ENCODE results near the gene NSD1.
A peak's percentile ranks its signal among the peaks of the same experiment; 100 is the strongest.
"Not testable (repeated sequence)": the region's sequence is repeated elsewhere in the genome, so short reads cannot be mapped to it uniquely, and the experiment has no call there.

Gene NSD1

DNA sequence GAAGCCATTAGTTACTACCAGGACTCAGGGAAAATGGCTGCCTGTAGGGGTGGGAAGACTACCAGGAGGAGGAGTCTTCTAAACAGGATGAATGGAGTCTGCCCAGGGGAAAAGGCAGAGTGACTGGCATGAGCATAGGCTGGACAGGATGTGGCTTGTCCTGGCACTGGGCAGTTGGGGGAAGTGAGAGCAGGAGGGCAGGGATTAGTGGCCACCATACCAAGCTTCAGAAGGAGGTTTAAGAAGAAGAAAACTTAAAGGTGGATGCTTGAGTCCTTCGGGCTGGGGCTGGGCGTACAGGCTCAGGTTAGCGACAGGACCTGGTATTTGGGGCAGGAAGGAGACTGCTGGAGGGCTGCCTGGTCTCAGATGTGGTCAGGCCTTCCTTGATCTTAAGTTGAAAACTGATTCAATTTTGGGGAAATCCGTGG is 5.0 kb upstream of the NSD1 start:
- no peak for DNase-seq

DNA sequence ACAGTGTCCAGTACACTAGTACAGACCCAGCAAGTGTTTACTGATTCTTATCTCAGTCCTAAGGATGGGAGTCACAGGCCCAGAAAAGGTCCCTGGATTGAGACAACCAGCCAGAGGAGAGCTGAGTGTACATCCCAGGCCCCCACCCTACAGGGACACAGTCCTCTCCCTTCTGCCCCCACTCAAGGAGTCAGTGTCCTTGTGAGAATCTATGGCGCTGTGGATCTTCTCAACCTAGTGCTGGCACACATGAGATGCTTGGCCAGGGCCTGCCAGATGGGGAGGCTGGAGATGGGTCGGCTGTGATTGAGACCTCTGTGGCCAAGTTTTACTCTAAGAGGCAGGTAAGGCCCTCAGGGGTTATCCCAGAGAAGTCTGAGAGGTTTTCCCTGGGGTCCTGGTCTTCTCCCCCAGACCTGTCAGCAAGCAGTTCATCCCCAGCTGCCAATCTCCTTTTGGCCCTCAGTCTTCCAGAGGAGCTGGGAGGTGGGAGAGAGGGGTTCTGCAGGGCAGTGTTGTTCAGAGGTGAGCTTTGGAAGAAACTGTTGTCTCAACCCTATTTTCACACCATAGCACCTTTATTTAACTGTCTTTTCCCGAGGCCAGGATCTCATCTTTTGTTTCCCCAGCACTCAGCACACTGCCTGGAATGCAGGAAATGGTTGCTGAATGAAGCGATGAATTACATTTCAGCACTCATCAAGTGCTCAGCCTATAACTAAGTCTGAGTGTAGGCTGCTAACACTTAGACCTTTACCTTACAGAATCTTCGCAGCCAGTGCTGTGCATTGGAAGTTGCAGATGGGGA is 3.2 kb upstream of the NSD1 start:
- DNase-seq, result no peak

DNA sequence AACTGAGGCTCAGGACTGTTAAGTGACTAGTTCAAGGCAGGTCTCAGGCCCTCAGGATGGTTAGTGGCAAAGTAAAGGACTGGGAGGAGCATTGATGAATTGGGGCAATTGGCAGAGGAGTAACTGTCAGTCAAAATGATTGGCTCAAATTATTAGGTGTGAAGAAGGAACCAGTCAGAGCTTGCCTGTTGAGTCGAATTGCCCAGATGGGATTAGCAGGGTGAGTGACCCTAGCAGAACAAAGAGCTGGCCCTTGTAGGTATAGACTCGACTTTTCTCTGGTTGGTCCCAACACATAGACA is 2.6 kb upstream of the NSD1 start:
- no peak for DNase-seq

DNA sequence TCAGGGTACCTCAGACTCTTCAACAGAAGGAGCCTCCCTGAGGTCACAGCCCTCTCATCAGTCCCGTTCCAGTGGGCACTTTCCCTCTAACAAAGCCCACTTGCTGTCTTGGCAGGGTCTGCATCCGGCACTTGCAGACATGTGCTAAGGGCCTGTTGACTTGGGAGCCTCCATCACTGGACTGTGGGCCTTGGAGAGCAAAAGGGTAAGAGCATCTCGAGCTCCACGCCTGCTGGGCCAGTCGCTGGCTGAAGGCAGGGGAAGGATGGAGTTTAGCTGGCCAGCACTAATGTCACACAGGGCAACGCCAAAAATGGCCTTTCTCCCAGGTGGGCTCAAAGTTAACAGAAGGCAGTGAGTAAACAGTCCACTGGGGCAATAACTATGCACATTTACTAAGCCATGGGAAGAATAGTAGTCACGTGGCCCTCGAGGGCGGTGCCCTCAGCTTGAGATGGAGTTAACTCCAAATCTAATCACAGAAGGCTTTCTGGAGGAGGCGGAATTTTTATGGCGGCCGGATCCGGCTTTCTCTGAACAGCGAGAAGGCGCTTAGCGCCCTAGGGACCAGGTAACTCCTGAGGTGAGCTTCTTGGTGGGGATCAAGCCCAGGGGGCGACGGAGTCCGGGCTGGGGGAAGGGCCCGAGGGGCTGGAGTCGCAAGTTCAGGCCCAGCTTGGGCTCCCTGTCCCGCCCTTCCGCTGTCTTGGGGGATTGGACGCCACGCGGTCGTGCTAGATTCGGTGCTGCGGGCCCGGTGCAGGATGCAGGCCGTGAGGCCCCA is 2.0 kb upstream of the NSD1 start:
- DNase-seq, result no peak

DNA sequence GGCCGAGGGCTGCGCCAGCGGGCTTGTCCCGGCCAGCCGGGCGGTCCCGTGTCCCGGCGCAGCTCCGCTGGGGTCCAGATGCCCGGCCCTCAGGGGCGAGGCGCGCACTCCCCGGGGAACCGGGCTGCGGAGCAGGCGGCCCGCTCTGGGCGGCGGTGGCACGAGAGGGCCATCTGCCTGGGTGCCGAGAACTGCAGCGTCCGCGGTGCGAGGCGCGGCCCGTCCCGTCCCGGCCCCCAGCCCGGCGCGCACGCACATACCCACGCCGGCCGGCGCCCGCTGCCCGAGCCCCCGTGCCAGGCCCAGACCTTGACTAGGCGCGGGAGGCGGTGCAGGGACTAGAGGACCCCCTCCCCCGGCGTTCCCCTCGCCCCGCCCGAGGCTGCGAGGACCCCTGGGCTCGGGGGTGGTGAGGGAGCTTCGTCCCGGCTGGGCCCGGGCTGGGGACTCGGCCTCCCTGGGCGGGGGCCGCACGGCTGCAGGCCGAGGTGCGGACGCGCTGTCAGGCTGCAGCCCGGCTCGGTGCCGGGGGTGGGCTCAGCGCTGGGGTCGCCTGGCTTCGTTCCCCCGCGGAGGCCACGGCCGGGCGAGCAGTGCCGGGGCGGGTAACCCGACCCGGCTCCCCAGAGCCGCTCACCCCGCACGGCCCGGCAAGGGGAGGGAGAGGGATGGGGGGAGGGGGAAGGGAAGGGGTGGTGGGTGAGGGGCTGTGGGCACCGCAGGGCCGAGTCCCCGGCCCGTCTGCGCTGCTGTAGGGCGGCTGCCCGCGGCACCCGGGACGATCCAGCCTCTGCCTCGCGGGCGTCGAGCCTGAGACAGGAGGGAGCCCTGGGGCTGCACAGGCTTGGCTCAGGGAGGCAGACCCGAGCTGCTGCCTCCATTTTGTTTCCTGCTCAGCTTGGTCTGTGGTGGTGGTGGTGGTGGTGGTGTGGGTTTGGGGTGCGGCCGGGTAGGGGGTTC is 1.2 kb upstream of the NSD1 start:
- peak; percentile 63 for DNase-seq

DNA sequence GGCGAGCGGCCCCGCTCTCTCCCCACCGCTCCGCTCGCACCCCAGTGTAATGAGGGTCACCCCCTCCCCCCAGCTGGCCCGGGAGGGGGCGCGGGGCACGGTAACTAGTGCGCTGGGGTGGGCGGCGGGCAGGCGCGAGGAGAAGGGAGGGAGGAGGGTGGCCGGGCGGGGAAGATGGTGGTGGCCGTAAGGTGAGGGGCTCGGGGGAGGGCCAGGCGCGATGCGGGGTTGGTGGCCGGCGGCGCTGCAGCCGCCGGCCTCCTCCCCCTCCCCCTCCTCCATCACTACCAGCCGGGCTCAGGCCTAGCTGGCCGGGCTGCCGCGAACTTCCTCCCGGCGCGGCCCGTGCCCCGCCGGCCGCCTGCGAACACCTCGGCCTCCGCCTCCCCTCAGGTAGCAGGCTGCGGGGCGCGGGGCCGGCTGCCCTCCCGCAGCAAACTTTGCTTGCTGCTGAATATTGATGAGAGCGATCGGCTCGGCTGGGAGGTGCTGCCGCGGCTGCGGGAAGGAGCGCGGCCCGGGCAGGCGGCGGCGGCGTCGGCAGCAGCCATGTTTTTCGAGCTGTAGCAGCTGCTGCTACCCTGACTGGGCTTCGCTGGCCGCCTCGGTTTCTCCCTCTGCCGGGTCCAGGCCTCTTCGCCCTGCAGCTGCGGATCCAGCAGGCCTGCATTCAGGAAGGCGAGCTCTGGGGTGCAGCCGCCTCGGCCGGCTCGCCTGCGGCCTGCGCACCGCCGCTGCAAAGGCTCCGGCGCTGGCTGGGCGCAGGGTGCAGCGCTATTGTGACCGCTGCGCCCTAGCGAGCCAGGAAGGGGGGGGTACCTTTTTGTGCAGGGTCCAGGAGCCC is 502 bp downstream of the NSD1 start:
- peak; percentile 74 for DNase-seq

DNA sequence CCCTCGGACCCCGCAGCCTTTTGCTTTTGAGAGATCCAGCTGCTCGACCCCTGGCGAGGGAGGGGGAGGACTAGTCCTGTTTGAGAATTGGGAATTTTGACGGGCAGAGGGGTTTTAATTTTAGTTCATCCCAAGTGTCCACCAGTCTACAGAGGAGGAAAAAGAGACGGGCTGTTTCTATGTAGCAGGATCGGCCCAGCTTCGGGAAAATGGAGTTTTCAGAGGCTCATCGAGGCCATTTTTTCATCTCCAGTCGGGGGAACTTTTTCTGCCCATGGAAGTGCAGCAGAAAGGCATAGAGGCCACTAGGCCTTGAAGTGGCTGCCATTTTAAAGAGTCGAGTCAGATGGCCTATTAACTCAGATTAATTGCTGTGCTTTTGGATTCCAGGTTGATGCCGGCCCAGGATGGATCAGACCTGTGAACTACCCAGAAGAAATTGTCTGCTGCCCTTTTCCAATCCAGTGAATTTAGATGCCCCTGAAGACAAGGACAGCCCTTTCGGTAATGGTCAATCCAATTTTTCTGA is 1.2 kb downstream of the NSD1 start:
- peak; percentile 51 for DNase-seq

DNA sequence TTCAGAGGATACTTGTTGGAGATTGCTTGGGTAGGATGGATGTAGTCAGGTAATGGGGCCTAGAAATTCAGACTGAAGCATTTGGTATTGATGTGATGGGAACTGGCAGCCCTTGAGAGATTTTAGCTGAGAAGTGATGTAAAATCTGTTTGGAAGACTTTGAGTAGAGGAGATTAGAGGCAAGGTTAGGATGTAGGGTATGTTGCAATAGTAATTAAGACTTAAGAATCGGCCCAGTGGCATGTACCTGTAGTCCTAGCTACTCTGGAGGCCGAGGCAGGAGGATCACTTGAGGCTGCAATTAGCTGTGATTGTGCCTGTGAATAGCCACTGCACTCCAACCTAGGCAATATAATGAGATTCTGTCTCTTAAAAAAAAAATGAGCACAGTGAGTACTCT is 6.7 kb downstream of the NSD1 start:
- no peak for DNase-seq

DNA sequence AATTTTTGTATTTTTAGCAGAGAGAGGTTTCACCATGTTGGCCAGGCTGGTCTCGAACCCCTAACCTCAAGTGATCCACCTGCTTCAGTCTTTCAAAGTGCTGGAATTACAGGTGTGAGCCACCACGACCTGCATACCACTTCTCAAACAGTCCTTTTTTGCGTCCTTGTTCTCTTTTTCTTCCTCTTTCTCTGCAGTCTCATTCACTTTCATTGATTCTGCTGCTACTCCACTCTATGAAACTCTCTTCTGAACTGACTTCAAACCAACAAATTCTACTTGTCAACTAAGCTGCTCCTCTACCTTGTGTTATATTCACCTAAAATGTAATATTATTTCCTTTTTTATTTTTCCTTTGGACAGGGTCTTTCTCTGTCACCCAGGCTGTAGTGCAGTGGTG is 7.9 kb downstream of the NSD1 start:
- no peak for DNase-seq

DNA sequence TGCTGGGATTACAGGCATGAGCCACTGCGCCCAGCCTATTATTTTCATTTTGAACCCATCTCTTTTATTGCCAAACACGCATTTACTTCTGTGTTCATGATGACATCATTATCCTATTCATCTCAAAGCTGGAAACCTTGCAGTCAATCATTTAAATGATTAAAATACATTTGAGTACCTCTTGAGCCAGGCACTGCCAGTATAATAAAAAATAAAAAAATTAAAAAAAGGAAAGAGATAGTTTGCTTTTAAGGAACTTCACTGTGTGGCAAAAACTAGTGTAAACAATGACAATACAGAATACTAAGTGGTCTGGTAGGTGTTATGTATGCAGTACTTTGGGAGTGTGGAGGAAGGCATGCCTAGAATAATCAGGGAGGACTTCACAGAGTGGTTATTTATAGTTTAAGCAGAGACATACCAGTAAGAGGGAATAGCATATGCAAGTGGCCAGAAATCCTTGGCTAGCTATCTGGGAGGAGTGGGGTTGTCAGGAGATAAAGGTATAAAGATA is 8.6 kb downstream of the NSD1 start:
- no peak for DNase-seq

DNA sequence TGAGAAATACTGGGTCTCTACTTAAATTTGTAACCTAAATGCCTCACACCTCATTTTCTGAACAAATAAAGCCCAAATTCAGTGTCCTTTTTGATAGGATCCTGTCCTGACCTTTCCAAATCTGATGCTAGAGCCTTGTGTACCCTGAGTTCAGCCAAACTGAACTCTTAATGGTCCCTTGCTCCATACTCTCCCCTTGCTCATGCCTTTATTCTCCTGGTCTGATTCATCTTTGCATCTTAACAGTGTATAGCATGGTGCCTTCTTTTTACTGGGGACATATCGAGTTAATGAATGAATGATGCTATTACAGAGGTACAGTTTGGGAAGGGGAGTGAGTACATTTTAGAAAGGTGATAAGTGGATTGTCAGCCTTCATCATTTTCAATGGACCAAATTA is 9.2 kb downstream of the NSD1 start:
- DNase-seq, result no peak

DNA sequence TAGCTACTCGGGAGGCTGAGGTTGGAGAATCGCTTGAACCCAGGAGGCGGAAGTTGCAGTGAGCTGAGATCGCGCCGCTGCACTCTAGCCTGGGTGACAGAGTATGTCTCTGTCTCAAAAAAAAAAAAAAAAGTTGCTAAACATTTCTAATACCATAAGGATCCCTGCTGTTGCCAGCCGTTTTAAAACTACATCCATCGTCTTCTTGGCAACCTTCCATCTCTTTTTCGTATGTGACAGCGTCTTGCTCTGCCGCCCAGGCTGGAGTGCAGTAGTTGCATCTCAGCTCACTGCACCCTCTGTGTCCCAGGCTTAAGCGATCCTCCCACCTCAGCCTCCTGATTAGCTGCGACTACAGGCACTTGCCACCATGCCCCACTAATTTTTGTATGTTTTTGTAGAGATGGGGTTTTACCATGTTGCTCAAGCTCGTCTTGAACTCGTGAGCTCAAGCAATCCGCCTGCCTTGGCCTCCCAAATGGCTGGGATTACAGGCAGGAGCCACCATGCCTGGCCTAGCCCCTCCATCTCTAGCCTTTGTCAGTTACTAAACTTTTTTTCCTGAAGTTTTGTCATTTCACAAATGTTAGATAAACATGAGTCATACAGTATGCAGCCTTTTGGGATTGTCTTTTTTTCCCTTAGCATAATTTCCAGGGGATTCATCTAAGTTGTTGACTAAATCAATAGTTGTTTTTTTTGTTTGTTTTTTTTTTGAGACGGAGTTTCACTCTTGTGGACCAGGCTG is 13.5 kb downstream of the NSD1 start:
- DNase-seq, result no peak

DNA sequence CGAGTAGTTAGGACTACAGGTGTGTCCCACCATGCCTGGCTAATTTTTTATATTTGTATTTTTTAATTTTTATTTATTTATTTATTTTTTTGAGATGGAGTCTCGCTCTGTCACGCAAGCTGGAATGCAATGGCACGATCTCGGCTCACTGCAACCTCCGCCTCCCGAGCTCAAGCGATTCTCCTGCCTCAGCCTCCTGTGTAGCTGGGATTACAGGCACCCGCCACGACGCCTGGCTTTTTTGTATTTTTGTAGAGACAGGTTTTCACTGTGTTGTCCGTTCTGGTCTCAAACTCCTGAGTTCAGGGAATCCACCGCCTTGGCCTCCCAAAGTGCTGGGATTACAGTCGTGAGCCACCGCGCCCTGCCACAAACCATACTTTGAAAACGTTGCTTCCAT is 16.5 kb downstream of the NSD1 start:
- not testable (repeated sequence) for DNase-seq

DNA sequence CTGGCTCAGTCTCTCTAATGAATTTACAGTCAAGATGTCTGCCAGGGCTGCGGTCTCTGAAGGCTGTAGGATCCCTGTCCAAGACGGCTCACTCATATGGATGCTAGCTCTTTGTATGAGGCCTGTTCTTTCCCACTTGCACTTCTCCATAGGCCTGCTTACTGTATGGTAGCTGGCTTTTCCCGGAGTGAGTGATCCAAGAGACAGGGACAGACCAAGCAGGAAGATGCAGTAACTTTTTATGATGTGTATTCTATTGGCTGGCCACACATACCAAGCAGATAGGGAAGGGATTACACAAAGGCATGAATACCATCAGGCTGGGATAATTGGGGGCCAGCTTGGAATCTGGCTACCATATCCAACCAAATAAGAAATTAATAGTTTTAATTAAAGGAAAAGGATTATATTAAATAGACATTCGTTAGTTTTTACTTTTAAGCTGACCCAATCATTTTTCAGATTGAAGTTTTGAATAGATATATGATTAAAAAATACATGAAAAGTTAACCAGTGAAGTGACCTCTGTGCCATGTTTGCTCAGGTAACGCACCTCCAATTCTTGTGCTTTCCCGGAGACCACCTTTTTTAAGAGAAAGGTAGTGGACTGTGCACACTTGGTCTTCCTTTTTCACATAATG is 20.6 kb downstream of the NSD1 start:
- DNase-seq, result no peak

DNA sequence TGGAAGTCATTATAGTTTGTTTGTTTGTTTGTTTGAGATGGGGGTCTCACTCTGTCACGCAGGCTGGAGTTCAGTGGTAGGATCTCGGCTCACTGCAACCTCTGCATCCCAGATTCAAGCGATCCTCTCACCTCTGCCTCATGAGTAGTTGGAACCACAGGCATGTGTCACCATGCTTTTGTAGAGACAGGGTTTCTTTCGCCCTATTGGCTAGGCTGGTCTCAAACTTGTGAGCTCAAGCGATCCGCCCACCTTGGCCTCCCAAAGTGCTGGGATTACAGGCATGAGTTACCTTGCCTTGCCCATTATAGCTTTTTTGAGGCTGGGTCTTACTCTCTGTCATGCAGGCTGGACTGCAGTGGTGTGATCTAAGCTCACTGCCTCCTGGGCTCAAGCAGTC is 28.8 kb downstream of the NSD1 start:
- no peak for DNase-seq

DNA sequence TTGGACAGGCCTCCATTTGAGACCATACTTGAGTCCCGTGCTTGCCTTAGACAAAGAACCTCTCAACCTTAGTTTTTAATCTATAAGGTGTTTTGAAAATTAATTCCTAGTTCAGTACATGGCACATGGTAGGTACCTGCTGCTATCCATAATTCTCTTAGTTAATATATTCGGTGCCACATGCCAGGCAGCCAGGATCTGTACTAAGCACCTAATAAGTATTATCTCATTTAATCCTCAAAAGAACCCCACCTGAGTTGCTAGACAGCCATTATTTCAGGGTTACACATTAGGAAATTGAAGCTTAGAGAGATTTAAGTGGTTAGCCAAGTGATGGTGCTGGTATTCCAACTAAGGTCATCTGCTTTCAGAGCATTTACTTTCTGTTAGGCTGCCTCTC is 29.9 kb downstream of the NSD1 start:
- no peak for DNase-seq

DNA sequence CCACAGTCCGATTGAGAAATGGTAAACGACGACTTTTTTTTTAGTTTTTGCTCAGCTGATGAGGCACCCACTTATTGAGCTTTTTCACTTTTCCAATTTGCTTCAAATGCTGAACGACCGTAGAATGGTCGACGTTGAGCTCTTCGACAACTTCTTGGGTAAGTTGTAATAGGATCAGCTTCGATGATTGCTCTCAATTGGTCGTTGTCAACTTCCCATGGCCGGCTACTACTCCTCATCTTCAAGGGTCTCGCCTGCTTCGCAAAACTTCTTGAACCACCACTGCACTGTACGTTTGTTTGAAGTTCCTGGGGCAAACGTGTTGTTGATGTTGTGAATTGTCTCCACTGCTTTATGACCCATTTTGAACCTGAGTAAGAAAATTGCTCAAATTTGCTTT is 35.7 kb downstream of the NSD1 start:
- no peak for DNase-seq

DNA sequence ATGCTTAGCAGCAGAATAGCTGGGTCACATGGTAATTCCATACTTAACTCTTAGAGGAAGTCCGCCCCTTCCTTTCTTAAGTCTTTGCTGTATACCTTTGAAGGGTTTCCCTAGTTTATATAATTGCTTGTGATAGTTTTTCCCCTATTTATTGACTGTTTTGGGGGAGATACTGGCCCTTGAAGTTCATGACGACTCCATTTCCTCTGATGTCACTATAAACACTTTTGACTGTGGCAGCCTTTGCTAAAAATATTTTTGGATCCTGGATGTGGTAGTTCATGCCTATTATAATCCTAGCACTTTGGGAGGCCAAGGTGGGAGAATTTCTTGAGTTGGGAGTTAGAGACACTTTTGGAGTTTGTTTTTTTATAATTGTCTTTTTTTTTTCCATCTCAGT is 38.4 kb downstream of the NSD1 start:
- DNase-seq, result no peak

DNA sequence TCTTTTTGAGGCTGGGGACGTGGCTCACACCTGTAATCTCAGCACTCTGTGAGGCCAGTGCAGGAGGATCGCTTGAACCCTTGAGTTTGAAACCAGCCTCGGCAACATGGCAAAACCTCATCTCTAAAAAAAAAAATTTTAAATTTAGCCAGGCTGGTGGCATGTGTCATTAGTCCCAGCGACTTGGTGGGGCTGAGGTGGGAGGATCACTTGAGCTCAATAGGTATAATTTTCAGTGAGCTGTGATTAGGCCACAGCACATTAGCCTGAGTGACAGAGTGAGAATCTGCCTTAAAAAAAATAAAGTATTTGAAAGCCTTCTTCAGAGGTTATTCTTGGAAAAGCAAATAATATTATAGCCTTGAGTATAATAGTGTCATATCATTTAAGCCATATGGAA is 41.8 kb downstream of the NSD1 start:
- DNase-seq, result no peak

DNA sequence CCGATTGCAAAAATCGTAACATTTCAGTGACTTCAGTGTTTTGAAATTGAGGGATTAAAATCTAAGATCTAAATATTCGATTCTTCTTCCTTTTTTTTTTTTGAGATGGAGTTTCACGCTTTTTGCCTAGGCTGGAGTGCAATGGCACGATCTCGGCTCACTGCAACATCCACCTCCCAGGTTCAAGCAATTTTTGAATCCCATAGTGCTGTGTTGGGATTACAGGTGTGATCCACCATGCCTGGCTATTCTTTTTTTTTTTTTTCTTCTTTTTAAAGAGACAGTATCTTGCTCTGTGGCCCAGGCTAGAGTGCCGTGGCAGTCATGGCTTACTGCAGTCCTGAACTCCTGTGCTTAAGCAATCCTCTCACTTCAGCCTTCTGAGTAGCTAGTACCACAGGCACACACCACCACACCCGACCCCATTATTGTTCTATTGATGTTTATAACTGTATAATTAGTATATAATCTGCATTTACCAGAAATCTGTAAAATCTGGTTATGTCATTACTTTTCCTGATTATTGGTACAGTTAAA is 42.7 kb downstream of the NSD1 start:
- no peak for DNase-seq

Measured in hematopoietic multipotent progenitor cell treated with erythropoietin and hydrocortisone succinate and interleukin-3 and kit ligand, for 4 days (in vitro differentiated cells).